ENCODE data around the gene CPNE1.

The CPNE1 gene

DNA sequence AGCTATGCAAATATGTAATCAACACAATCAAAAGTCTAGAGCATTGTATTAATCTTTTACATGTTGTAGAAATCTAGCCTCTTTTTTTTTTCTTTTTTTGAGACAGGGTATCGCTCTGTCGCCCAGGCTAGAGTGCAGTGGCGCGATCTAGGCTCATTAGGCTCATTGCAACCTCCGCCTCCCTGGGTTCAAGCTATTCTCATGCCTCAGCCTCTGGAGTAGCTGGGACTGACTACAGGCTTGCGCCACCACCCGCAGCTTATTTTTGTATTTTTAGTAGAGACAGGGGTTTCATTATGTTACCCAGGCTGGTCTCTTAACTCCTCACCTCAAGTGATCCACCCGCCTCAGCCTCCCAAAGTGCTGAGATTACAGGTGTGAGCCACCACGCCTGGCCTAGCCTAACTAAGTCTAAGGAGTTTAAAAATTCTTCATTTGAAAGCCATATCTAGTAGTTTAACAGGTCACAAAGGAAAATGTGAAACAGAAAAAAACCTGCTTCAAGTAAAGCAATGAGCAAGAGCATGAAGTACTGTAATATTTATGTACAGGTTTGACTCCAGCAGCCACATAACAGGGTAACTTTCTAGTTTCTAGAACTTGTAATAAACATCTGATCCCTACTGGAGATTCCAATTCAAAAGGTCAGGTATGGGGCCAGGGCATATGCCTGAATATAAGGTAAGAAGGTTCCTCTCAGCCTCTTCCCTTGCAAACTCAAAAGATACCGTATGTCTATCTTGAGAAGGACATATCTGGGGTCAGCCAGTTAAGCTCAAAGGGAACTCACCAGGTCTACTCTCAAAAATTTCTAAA lies 4.4 kb downstream of the CPNE1 start:
- TF ChIP-seq, protein P1, sequence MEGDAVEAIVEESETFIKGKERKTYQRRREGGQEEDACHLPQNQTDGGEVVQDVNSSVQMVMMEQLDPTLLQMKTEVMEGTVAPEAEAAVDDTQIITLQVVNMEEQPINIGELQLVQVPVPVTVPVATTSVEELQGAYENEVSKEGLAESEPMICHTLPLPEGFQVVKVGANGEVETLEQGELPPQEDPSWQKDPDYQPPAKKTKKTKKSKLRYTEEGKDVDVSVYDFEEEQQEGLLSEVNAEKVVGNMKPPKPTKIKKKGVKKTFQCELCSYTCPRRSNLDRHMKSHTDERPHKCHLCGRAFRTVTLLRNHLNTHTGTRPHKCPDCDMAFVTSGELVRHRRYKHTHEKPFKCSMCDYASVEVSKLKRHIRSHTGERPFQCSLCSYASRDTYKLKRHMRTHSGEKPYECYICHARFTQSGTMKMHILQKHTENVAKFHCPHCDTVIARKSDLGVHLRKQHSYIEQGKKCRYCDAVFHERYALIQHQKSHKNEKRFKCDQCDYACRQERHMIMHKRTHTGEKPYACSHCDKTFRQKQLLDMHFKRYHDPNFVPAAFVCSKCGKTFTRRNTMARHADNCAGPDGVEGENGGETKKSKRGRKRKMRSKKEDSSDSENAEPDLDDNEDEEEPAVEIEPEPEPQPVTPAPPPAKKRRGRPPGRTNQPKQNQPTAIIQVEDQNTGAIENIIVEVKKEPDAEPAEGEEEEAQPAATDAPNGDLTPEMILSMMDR (IDR thresholded peaks at IDR 0.05), result no peak
- TF ChIP-seq ZFX (IDR thresholded peaks at IDR 0.05; ENCODE audit: borderline replicate concordance), result no peak
- H3K27ac ChIP-seq, result no peak overlapping the region

DNA sequence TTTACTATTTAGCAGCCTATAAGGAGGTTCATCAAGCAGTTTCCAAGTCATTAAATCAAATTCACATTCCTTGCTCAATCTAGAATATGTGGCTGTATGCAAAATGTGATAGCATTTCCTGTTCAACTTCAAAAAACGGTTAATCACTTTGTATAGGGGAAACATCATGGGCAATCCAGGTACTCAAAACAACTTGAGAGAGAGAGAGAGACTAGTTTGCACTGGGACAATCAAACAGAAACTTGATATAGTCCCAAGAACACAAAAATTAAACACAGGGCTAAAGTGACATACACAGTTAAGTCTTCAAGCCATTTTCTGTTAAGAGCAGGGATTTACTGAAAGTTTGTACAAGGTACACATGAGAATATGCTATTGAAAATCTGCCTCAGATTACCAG lies 7.4 kb downstream of the CPNE1 start:
- H3K27ac ChIP-seq, result no peak overlapping the region
- TF ChIP-seq ZFX (IDR thresholded peaks at IDR 0.05; ENCODE audit: borderline replicate concordance), result no peak
- TF ChIP-seq, protein P1 (IDR thresholded peaks at IDR 0.05), result no peak

DNA sequence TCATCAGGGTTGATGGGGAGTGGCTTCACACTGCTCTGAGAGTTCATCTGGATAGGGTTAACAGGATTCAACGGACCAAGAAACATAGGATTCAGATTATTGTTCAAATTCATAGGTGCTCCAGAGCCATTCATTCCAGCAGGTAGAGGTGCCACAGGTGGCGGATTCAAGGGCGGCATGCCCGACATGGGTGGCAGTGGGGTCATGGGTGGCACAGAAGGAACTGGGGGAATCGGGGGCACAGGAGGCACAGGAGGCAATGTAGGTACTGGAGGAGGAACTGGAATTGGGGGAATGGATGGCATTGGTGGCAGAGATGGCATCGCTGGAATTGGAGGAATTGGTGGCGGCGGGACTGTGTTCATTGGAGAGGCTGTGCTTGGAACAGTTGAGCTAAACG lies 10.3 kb downstream of the CPNE1 start:
- TF ChIP-seq, protein P1 (IDR thresholded peaks at IDR 0.05), result no peak
- TF ChIP-seq ZFX (IDR thresholded peaks at IDR 0.05; ENCODE audit: borderline replicate concordance), result no peak
- no peak overlapping the region for H3K27ac ChIP-seq

DNA sequence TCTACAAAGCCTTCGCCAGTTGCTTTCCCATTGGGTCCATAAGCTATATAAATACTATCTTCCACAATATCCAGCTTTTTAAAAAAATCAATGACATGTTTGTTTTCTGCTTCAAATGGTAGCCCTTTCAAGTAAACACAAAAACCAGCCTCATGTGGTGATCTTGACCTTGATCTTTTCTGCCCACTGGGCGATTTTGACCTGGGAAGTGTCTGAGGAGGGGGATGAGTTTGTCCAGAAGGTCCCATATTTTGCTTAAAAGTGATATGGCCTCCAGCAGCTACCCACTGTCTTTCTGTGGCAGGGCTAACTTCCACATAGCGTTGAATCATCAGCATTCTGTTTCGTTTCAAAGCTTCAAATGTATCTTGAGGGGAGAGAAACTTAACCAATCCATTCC lies 10.8 kb downstream of the CPNE1 start:
- H3K27ac ChIP-seq, result no peak overlapping the region
- TF ChIP-seq, protein P1 (IDR thresholded peaks at IDR 0.05), result no peak
- TF ChIP-seq ZFX (IDR thresholded peaks at IDR 0.05; ENCODE audit: borderline replicate concordance), result no peak

DNA sequence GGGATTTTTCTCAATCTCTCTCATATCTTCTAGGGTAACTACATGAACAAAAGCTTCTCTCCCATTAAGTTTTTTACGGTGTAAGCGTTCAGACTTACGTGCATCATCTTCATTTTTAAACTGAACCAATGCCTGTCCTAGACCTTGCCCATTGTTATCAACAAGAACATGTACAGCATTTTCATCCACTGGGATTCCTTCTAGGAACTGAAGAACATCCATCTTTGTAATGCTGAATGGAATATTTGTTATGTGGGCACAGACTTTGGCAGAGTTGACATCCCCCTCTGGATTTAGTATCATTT lies 11.3 kb downstream of the CPNE1 start:
- TF ChIP-seq, protein P1 (IDR thresholded peaks at IDR 0.05), result no peak
- TF ChIP-seq ZFX (IDR thresholded peaks at IDR 0.05; ENCODE audit: borderline replicate concordance), result no peak
- no peak overlapping the region for H3K27ac ChIP-seq

DNA sequence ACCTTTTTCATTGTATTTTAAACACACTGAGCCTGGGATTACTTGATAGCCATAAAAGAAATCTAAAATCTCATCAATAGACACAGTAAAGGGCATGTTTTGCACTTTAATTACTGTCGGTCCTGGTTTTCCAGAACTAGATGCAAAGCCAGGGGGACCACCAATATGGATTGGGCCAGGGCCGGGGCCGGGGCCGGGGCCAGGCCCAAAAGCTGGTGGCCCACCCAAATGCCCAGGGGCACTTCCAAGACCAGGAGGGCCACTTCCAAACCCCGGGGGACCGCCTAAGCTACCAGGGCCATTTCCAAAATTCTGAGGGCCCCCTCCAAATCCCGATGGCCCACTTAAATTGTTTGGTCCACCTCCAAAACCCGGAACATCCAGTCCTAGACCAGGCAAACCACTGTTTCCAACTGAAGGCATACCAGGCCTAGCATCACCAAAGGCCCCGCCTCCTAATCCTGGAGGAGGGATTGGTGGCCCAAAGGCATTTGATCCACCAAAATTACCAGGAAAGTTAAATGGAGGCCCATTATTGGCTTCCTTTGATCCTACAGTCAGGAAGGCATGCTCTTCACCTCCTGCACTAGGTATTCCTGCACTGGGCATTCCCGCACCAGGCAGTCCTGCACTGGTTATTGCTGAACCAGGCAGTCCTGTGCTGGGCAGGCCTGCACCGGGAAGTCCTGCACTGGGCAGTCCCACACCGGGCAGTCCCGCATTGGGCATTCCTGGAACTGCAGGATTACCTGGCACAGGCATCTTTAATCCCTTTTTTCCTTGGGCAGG lies 11.9 kb downstream of the CPNE1 start:
- TF ChIP-seq, protein P1 (IDR thresholded peaks at IDR 0.05), result no peak
- TF ChIP-seq ZFX (IDR thresholded peaks at IDR 0.05; ENCODE audit: borderline replicate concordance), result no peak
- no peak overlapping the region for H3K27ac ChIP-seq

DNA sequence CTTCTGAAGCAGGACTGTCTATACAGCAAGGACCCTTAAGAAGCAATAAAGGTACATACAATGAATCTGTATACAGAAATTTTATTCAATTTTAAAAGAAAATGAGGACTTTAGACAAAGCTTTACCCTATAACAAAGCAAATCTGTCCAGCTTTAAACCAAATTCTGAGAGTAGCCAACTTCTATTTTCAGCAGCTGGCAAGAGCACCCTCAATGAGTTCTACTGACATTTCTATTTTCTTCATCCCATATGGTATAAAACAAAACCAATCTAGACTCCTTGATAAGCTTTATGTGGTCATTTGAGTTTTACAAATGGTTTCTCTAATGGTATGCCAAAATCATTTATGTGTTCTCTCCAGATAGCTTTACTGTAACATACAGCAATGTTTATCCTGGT lies 12.7 kb downstream of the CPNE1 start:
- TF ChIP-seq ZFX (IDR thresholded peaks at IDR 0.05; ENCODE audit: borderline replicate concordance), result no peak
- TF ChIP-seq, protein P1 (IDR thresholded peaks at IDR 0.05), result no peak

More for the DNA sequence above, 12.7 kb downstream of the CPNE1 start:
- H3K27ac ChIP-seq, result no peak overlapping the region
